ENCODE results near the gene GRM4.

The GRM4 gene

DNA sequence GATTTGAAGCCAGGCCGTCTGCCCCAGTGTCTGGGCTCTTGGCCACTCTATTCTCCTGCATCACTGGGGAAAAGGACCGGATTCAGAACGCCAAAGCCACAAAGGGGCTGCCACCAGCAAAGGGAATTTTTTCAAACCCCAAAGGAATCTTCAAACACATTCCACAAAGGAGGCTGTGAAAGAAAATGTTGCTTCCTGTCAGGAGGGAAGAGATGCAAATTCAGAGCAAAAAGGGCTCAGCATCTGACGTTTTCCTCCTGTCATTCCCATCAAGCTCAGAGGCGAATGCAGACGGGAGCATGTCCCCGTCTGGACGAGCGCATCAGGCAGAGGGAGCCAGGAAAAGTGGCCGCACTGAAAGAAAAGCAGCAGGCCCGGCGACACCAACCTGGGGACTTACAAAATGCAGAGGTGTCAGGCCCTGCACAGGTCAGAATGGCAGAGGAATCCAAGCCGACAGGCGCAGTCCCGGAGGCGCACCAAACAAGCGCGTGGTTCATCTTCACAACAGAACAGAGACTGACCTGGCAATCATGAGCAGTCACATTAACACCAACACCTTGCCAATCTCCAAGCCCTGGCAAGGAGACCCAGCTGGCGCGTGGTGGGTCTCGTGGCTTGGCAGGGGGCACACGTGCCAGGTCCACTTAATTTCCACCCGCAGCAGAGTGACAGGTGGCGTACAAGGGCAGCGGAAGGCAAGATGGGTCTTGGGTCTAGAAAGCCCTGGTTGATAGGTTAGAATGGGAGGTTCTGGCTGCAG lies 62.8 kb downstream of the GRM4 start:
- no peak for DNase-seq

DNA sequence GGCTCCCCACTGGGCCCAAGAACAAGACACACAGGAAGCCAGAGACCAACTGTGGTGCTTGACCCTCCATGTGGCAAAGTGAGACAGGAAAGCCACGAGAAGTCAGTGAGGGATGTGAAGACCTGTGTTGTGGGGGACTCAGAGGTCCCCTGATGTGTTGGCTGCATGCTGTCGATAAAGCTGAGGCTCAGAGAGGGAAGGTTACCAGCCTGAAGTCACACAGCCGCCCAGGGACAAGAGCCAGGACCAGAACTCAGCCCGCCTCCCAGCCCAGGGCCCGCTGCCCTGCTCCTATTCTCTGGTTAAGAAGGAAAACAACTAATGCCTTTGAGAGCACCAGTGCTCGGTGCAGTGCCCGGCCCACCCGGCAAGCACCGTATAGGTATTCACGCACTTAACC lies 63.5 kb downstream of the GRM4 start:
- DNase-seq: no peak

DNA sequence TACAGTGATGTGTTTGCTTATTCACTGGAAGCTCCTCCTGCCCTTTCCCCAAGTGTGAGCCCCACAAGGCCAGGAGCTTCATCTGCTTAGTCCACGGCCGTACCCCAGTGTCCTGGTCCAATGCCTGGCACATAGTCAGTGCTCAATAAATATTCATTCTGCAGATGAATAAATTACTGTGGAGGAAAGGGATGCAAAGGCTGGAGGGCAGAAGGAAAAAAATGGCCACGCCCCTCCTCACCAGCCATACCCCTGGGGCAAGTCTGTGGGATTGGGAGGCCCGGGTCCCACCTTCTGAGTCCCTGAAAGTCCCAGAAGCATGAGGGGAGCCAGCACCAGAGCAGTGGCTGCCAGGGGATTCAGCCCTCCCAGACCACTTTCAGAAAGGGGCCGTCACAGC lies 65.5 kb downstream of the GRM4 start:
- no peak for DNase-seq

DNA sequence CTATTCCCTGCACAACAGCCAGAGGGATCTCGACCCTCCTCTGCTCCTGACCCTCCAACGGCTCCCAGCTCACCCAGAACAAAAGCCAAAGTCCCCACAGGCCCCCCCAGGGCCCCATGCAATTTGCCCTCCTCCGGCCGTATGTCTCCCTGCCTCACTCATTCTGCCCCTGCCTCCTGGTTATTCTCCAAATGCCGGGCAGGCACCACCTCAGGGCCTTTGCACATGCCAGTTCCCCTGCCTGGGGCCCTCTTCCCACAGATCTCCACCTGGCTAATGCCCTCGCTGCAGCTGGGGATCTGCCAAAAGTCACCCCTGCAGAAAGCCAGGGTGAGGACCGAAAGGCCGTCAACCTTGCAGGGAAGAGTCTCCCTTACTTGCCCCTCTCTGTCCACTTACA lies 66.0 kb downstream of the GRM4 start:
- no peak for DNase-seq

DNA sequence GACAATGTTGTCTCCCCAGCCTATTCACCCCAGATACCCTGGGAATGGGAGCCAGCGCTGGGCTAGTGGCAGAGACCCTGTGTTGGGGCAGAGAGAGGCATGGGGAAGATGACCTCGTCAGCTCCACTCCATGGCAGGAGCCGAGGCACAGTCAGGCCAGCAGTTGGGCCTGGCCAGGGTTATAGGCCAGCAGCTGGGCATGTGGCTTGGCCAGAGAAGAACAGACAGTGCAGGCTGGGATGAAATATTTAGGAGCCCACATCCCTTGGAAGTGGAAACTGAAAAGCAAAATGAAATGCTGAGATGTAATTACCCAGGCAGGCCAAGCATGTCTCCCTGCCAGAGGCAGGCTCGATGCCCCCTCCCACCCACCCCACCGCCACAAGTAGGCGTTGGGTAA lies 70.0 kb downstream of the GRM4 start:
- no peak for DNase-seq

DNA sequence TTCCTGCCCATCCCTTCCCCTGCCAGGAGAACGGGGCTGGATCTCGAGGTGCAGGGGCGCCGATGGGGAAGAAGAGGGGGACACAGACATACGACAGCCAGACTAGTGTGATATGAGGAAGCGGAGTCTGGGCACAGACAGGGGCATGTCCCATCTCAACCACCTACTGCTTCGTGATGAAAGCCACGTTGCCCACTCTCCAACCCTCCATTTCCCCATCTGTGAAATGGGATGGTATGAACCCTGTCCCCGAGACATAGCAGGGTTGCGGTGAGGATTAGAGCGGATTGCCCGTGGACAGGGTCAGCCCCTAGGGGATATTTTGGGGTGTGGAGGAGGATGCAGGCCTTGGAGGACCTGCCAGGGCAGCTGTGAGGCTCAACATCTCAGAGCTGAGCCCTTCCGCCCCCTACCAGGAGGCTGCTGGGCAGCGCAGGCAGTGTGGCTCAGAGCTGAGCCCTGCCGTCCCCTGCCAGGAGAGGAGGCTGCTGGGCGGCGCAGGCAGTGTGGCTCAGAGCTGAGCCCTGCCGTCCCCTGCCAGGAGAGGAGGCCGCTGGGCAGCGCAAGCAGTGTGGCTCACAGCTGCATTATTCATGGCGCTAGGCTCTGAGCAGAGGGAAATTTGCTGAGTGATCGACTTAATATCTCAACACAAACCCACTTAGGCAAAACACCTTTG lies 71.7 kb downstream of the GRM4 start:
- no peak for DNase-seq

DNA sequence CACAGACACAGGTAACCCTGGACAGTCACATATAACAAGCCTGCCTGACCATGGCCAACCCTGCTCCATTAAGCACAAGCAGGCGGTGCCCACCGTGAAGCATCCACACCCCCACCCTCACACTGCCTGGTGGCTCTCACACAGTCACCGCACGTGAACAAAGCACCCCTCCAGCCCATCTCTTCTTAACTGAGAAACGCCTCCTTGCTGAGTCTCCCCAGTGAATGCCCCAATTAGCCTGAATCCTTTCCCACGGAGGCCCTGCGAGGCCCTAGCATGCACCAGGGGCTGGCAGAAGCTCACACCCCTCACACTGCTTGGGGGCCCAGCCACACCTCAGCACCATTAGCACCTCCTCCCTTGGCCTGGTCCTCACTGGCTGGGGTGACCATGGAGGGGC lies 72.3 kb downstream of the GRM4 start:
- no peak for DNase-seq

DNA sequence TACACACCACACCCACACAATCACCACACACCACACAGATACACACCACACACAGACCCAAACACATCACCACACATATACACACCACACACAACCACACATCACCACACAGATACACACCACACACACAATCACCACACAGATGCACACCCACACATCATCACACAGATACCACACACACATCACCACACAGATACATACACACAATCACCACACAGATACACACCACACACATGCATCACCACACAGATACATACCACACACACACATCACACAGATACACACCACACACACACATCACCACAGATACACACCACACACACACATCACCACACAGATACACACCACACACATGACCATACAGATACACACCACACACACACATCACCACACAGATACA lies 73.2 kb downstream of the GRM4 start:
- DNase-seq: no peak

DNA sequence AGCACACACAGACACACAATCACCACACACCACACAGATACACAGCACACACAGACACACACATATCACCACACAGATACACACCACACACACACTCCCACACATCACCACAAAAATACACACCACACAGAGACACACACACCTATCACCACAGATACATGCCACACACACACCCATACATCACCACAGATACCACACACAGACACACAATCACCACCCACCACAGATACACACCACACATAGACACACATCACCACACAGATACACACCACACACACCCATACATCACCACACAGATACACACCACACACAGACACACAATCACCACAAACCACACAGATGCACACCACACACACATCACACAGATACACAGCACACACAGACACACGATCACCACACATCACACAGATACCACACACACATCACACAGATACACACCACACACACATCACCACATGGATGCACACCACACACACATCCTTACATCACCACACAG lies 74.0 kb downstream of the GRM4 start:
- DNase-seq: no peak

DNA sequence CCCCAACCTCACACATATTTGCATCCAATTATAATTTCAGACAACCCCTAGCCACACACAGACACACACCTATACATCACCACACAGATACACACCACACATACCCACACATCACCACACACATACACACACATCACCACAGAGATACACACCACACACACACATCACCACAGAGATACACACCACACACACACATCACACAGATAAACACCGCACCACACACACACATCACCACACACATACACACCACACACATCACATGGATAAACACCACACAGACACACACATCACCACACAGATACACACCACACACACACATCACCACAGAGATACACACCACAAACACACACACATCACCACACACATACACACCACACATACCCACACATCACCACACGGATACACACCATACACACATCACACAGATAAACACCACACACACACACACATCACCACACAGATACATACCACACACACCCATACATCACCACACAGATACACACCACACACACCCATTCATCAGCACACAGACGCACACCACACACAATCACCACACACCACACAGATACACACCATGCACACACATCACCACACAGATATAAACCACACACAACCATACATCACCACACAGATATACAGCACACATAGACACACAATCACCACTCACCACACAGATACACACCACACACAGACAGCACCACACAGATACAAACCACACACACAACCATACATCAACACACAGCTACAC lies 74.6 kb downstream of the GRM4 start:
- DNase-seq: no peak

DNA sequence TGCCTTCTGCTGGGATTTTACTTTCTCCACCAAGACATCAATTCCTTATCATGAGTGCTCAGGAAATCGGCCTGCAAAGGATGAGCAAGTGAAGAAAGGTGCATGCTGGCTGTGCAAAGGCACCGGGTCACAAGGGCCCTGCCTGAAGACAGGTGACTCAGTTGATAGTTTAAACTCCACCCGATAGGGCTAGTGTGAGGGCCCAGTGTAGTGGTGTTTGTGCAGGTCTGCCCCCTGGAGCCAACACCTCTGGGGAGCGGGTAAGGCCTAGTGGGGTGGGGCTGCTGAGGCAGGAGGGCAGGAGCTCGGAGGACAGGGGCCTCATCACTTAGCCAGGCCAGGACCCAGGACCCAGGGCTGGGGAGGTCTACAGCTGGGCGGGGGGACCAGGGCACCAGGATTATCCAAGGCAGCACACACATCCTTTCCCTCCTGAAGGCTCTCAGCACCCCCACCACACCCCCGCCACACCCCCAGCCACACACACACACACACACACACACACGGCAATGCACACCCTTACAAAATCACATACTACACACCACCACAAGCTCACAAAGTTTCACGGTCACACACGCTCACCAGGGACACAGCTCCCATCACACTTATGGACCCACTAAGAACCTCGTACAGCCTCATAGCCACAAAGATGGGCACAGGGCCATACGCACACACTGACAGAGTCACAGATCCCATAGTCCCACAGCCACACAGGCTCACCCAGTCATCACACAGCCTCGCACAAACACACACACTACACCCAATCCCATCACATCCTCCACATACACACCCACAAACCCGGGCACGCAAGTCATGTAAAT lies 75.4 kb downstream of the GRM4 start:
- no peak for DNase-seq

DNA sequence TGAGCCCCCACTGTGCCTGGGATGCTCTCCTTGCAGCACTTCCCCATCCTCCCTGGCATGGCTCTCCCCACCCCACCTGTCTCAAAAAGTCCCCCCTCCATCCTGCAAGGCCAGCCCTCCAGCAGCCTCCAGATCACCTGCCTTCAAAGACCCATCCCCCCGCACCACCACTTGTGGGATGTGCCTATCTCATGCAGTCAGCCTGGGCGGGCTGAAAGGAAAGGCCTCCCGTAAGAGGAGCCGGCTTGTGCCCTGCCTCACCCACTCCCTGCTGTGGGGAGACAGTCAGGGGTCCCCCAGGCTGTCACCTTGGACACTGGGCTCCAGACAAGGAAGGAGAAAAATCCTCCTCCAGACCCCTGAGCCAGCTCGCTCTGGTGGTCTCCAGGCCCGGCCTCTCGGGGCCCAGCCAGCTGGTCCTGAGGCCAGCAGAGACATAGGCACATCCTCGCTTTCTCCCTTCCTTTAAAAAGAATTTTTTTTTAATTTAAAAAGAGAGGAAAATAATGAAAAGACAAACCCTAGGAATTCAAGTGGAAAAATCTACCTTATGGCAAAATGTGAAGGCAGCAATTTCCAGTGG lies 77.3 kb downstream of the GRM4 start:
- no peak for DNase-seq

DNA sequence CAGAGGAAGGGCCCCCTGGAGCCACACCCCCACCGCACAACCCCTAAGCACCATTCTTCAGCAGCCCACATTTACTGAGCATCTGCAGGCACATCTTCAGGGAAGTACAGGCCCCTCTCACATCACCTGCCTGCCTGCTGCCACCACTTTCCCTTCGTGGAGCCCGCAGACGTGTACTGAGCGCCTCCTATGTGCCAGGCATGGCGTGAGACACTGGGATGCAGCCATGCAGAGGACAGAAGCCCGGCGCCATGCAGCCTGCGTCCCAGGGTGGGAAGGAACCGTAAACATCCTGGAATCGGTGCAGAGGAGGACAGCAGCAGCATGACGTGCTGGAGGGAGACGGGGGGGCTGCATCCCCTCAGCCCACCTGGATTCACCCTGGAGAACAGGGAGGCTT lies 78.1 kb downstream of the GRM4 start:
- DNase-seq: no peak

DNA sequence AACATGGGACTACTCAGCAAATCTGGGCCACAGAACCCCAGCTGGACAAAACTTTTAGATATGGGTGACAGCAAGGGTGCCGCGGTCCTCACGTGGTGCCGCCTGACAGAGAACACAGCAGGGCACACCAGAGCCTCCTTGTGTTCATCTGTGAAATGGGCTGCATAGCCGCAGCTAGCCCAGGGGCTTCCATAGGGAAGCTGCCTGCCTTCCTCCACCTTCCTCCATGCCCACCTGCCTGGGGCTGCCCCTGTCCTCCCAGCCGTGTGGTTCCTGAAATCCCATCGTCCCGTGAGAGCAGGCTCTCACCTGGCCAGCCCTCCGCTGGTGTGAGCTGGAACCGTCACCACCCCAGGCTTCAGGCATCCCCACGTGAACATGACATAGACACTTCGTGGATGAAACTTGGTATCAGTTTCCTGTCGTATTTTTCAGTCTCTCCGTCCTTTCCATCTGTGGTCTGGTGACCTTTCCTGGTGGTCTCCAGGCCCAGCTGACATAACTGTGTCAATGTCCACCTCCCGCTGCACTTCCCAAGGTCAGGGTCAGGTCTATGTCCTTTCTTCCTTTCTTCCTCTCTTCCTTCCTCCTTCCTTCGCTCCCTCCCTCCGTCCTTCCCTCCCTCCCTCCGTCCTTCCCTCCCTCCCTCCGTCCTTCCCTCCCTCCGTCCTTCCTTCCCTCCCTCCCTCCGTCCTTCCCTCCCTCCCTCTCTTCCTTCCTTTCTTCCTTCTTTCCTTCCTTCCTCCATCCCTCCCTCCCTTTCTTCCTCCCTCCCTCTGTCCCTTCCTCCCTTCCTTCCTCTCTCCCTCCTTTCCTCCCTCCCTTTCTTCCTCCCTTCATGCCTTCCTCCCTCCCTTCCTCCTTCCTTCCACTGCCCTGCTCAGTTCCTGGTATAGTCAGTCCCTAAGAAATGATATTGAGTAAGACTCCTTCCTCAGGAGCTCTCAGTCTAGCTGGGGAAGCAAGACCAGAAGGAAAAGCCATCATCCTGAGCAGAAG lies 78.8 kb downstream of the GRM4 start:
- DNase-seq: no peak

DNA sequence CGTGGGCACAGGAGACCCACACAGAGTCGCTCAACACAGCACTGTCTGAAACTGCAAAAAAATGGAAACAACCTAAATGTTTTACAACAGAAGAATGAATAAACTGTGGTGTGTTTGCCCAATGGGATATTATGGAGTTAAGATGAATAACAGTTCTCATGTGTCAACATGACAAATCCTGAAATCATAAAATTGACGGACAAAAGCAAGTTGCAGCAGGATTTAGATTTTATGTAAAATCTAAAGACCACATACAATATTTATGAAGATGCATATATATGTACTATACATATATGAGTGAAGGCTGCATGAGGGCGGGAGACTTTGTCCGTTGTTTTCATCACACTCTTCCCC lies 79.7 kb downstream of the GRM4 start:
- DNase-seq: no peak

DNA sequence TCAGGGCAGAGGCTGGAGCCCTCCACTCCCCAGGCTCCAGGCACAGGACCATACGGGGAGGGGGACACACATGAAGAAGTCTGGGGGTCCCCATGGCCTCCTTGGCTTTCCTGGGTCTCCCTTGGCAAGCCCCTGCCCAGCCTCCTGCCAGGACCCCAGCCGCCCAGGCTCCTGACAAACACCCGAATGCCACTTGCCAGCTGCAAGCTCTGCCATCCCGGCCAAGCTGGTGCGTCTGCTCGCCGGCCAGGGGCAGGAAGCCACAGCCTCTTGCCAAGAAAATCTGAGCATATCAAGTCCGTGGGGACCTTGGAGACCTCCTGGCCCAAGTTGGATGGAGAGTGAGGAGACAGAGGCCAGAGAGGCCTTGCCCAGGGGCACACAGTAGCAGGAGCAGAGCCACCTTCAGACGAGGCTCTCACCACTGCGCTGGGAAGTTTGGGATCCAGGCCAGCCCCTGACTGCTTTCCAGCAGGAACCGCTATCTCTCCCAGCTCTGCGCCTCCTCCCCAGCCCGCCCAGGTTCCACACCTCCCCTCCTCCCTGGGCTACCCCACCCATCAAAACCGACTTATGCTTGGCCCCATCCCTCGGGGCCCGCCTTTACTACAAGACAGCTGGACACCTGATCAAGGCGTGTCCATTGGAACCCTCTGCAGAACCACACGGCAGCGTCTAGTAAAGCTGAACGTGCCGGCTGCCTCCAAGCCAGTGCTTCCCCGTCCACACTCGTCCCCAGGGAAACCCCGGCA lies 80.2 kb downstream of the GRM4 start:
- DNase-seq: no peak

DNA sequence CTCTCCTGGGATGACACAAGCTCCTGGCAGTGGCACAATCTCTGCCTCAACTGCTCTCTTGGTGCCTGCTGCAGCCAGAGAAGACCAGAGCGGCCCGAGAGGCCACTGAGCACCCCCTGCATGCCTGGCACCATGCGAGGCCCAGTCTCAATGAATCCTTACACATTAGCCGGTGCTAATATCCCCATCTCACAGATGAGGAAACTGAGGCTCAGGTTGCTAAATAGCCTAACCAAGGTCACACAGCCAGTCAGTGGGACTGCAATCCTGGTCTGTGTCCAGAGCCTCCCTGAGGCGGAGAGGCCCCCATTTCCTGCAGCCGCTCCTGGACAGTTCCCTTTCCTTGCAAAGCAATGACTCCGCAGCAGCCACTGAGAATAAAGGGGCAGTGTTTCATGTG lies 81.2 kb downstream of the GRM4 start:
- no peak for DNase-seq

DNA sequence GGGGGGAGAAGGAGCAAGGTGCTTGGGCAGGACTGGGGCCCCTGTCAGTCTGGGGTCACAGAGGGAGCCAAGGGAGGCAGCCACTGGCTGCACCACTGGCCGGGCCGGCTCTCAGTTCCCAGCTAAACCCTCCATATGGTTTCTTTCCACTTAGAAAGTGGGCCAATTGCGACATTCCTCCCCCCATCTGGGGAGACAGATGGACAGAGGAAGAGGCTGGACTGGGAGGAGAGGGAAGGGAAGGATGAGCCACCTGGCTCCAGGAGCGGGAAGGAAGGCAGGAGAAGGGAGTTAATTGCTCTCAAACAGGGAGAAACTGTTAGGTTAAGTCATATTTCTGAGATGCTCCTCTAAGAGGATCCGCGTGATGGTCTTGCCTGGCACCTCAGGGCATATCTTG lies 82.2 kb downstream of the GRM4 start:
- no peak for DNase-seq

DNA sequence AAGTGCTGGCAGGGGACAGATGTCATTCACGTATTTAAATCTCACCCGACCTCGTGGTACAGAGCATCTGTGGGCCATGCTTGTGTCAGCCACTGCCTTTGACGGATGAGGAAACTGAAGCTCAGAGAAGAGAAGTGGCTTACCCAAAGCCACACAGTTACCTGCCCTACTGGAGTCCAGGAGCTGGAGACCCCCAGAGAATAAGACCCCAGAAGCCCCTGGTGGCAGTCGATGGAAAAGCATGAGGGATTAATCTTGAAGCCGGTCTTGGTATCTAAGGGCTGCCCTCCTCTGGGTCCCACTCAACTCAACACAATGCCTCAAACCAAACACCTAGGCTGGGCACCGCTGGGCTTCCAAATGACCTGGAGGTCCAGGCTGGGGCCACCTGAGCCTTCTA lies 83.1 kb downstream of the GRM4 start:
- no peak for DNase-seq

DNA sequence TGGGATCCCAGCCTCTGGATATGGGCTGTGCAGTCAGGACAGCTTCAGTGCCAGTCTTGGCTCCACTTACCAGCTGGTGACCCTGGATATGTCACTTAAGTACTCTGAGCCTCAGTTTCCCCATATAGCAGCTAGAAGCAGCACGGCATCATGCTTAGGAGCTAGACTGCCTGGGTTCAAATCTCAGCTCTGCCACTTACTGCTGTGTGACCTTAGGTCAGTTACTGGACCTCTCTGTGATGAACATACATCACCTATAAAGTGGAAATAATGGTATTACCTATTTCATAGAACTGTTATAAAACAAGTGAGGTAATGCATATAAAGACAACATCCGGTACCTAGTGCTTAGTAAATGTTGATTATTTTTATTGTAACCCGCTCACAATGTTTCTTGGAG lies 83.7 kb downstream of the GRM4 start:
- no peak for DNase-seq

DNA sequence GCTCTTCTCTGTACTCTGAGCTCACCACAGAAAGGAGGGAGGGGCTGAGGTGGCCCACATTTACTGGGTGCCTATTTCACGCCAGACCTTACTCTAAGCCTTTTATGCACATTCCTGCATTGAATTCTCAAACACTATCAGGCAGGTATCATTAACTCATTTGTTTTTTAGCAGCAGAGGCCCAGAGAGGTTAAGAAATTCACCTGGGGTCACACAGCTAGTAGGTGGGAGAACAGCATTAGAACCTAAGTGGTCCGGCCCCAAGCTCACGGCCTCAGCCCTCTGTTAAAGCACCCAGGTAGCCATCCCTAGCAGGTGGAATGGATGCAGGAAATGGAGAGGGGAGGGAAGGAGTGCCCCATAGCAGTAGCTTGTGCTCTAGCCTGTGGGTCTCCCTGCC lies 84.5 kb downstream of the GRM4 start:
- no peak for DNase-seq

Measured in activated gamma-delta T cell (primary cell).